ENCODE data around the gene TTLL6. TPM values are rescaled to one million over a fixed set of nuclear protein-coding genes. Genes with fewer than 3 reads are reported as not detected.

The TTLL6 gene
- total RNA-seq, 4 donors from 2014 or later: 0.34 to 1.2 (median 0.89) TPM

GRCh38 chr17:48792033-48792798 is 24.8 kb downstream of the TTLL6 start:
- 28 to 46% methylated on average over 3 of the region's 3 CpGs for WGBS, 2 donors
- intact Hi-C loops (cut with DNase I): loop anchor here (5.0 kb wide), 1 partner anchor 65 kb away; the partner anchor contains the start of gene HOXB13

GRCh38 chr17:48791128-48792032 is 25.6 kb downstream of the TTLL6 start:
- intact Hi-C loops (cut with DNase I): loop anchor here (5.0 kb wide), 1 partner anchor 64 kb away; the partner anchor contains the start of gene HOXB13
- Histone ChIP-seq H3K4me3 (replicated peaks in 1 of 3) (no peak overlapping the region), H3K27ac (no peak overlapping the region), H3K4me1 (peaks cover 0 to 7% of the 10 kb centered on the region in 2 donors), H3K9me3 (no peaks in the 10 kb centered on the region), H3K27me3 (no peaks in the 10 kb centered on the region), H3K36me3 (no peaks in the 10 kb centered on the region)
- TF ChIP-seq POLR2A (IDR thresholded peaks at IDR 0.05) (no peak), CTCF (IDR thresholded peaks at IDR 0.05) (peak in 5 of 6 experiments; percentile 22 to 81 (median 67))
- peak; percentile 81 to 84 for DNase-seq
- WGBS, 2 donors: 57 to 60% methylated on average over 9 to 13 of the region's 14 CpGs

More at GRCh38 chr17:48792033-48792798, 24.8 kb downstream of the TTLL6 start:
- DNase-seq: peak in 1 of 2 donors; percentile 35
- Histone ChIP-seq H3K27me3 (no peaks in the 10 kb centered on the region), H3K4me1 (peaks cover 0 to 7% of the 10 kb centered on the region in 2 donors), H3K9me3 (no peaks in the 10 kb centered on the region), H3K36me3 (no peaks in the 10 kb centered on the region), H3K4me3 (replicated peaks in 1 of 3) (no peak overlapping the region), H3K27ac (no peak overlapping the region)
- TF ChIP-seq POLR2A (IDR thresholded peaks at IDR 0.05) (no peak), CTCF (IDR thresholded peaks at IDR 0.05) (no peak)

GRCh38 chr17:48790607-48791127 is 26.4 kb downstream of the TTLL6 start:
- H3K9me3 ChIP-seq: no peaks in the 10 kb centered on the region
- no peak overlapping the region for H3K4me3 ChIP-seq (replicated peaks in 1 of 3)
- H3K4me1 ChIP-seq: peaks cover 0 to 7% of the 10 kb centered on the region in 2 donors
- no peaks in the 10 kb centered on the region for H3K27me3 ChIP-seq
- H3K27ac ChIP-seq: no peak overlapping the region
- TF ChIP-seq POLR2A (IDR thresholded peaks at IDR 0.05) (no peak), CTCF (IDR thresholded peaks at IDR 0.05) (no peak)
- no peaks in the 10 kb centered on the region for H3K36me3 ChIP-seq
- DNase-seq: no peak
- 28 to 42% methylated on average over 6 to 9 of the region's 9 CpGs for WGBS, 2 donors
- intact Hi-C loops (cut with DNase I): loop anchor here (5.0 kb wide), 1 partner anchor 63 kb away; the partner anchor contains the start of gene HOXB13

GRCh38 chr17:48787828-48788227 is 29.2 kb downstream of the TTLL6 start:
- TF ChIP-seq CTCF (IDR thresholded peaks at IDR 0.05) (no peak), POLR2A (IDR thresholded peaks at IDR 0.05) (no peak)

More at GRCh38 chr17:48787828-48788227, 29.2 kb downstream of the TTLL6 start:
- WGBS, 2 donors: 82 to 88% methylated on average over 7 of the region's 7 CpGs
- intact Hi-C loops (cut with DNase I): loop anchor here (10.0 kb wide), 1 partner anchor 113 kb away; no protein-coding TSS in a partner anchor
- Histone ChIP-seq H3K4me3 (replicated peaks in 1 of 3) (no peak overlapping the region), H3K9me3 (no peaks in the 10 kb centered on the region), H3K4me1 (peaks cover 0 to 7% of the 10 kb centered on the region in 2 donors), H3K27ac (no peak overlapping the region), H3K36me3 (no peaks in the 10 kb centered on the region), H3K27me3 (no peaks in the 10 kb centered on the region)
- no peak for DNase-seq

All from thyroid gland (tissue), 4 donors.